ENCODE results near the gene CCDC47.
"Not testable (repeated sequence)": the region's sequence is repeated elsewhere in the genome, so short reads cannot be mapped to it uniquely, and the experiment has no call there.

The CCDC47 gene

GRCh38 chr17:63753215-63753614, 20.2 kb downstream of the CCDC47 start:
- Histone ChIP-seq H3K36me3 (ENCODE audit: control insufficient read depth, low read depth, low read length) (peaks cover 70% of the 10 kb centered on the region), H3K27me3 (ENCODE audit: control insufficient read depth, insufficient read depth, low read length) (no peaks in the 10 kb centered on the region), H3K4me3 (ENCODE audit: low read length) (no peak overlapping the region), H3K4me1 (ENCODE audit: control insufficient read depth, low read depth, low read length) (no peaks in the 10 kb centered on the region), H3K9ac (ENCODE audit: low read length) (no peak overlapping the region), H3K9me3 (ENCODE audit: control insufficient read depth, low read depth, low read length) (no peaks in the 10 kb centered on the region), H3K27ac (ENCODE audit: low read length) (no peak overlapping the region)

GRCh38 chr17:63752707-63753106, 20.7 kb downstream of the CCDC47 start:
- Histone ChIP-seq H3K9ac (ENCODE audit: low read length) (no peak overlapping the region), H3K36me3 (ENCODE audit: control insufficient read depth, low read depth, low read length) (peaks cover 65% of the 10 kb centered on the region), H3K4me1 (ENCODE audit: control insufficient read depth, low read depth, low read length) (no peaks in the 10 kb centered on the region), H3K27me3 (ENCODE audit: control insufficient read depth, insufficient read depth, low read length) (no peaks in the 10 kb centered on the region), H3K4me3 (ENCODE audit: low read length) (no peak overlapping the region), H3K9me3 (ENCODE audit: control insufficient read depth, low read depth, low read length) (no peaks in the 10 kb centered on the region), H3K27ac (ENCODE audit: low read length) (no peak overlapping the region)

GRCh38 chr17:63751806-63752205, 21.6 kb downstream of the CCDC47 start:
- Histone ChIP-seq H3K4me3 (ENCODE audit: low read length) (no peak overlapping the region), H3K9me3 (ENCODE audit: control insufficient read depth, low read depth, low read length) (no peaks in the 10 kb centered on the region), H3K4me1 (ENCODE audit: control insufficient read depth, low read depth, low read length) (no peaks in the 10 kb centered on the region), H3K36me3 (ENCODE audit: control insufficient read depth, low read depth, low read length) (peaks cover 63% of the 10 kb centered on the region), H3K27ac (ENCODE audit: low read length) (no peak overlapping the region), H3K27me3 (ENCODE audit: control insufficient read depth, insufficient read depth, low read length) (no peaks in the 10 kb centered on the region), H3K9ac (ENCODE audit: low read length) (no peak overlapping the region)

- Histone ChIP-seq H3K4me1 (ENCODE audit: control insufficient read depth, low read depth, low read length) (peaks cover 7% of the 10 kb centered on the region), H3K27me3 (ENCODE audit: control insufficient read depth, insufficient read depth, low read length) (no peaks in the 10 kb centered on the region), H3K36me3 (ENCODE audit: control insufficient read depth, low read depth, low read length) (peaks cover 10% of the 10 kb centered on the region), H3K9ac (ENCODE audit: low read length) (peak within 1 kb of the TSS; percentile 85), H3K9me3 (ENCODE audit: control insufficient read depth, low read depth, low read length) (no peaks in the 10 kb centered on the region), H3K27ac (ENCODE audit: low read length) (peak within 1 kb of the TSS; percentile 83), H3K4me3 (ENCODE audit: low read length) (peak within 1 kb of the TSS; percentile 65)
Measured at GRCh38 chr17:63741408-63742173, 31.8 kb downstream of the CCDC47 start, which contains the start of gene STRADA. Gene STRADA (minus strand): TSS chr17:63741799. CDS start chr17:63728369, 13,430 bp downstream.

GRCh38 chr17:63741143-63741407, 32.3 kb downstream of the CCDC47 start:
- Histone ChIP-seq H3K9ac (ENCODE audit: low read length) (peak overlapping the region; percentile 85), H3K27ac (ENCODE audit: low read length) (peak overlapping the region; percentile 3)

GRCh38 chr17:63740464-63741142, 32.8 kb downstream of the CCDC47 start:
- Histone ChIP-seq H3K27me3 (ENCODE audit: control insufficient read depth, insufficient read depth, low read length) (no peaks in the 10 kb centered on the region), H3K4me3 (ENCODE audit: low read length) (peak overlapping the region; percentile 65), H3K4me1 (ENCODE audit: control insufficient read depth, low read depth, low read length) (peaks cover 7% of the 10 kb centered on the region), H3K9ac (ENCODE audit: low read length) (peak overlapping the region; percentile 85), H3K36me3 (ENCODE audit: control insufficient read depth, low read depth, low read length) (peaks cover 3% of the 10 kb centered on the region), H3K27ac (ENCODE audit: low read length) (peak overlapping the region; percentile 3), H3K9me3 (ENCODE audit: control insufficient read depth, low read depth, low read length) (no peaks in the 10 kb centered on the region)

More at GRCh38 chr17:63741143-63741407, 32.3 kb downstream of the CCDC47 start:
- no peaks in the 10 kb centered on the region for H3K27me3 ChIP-seq (ENCODE audit: control insufficient read depth, insufficient read depth, low read length)
- peaks cover 7% of the 10 kb centered on the region for H3K36me3 ChIP-seq (ENCODE audit: control insufficient read depth, low read depth, low read length)
- no peaks in the 10 kb centered on the region for H3K9me3 ChIP-seq (ENCODE audit: control insufficient read depth, low read depth, low read length)
- peaks cover 7% of the 10 kb centered on the region for H3K4me1 ChIP-seq (ENCODE audit: control insufficient read depth, low read depth, low read length)
- peak overlapping the region; percentile 65 for H3K4me3 ChIP-seq (ENCODE audit: low read length)

- Histone ChIP-seq H3K27me3 (ENCODE audit: control insufficient read depth, insufficient read depth, low read length) (no peaks in the 10 kb centered on the region), H3K9ac (ENCODE audit: low read length) (no peak overlapping the region), H3K9me3 (ENCODE audit: control insufficient read depth, low read depth, low read length) (no peaks in the 10 kb centered on the region), H3K36me3 (ENCODE audit: control insufficient read depth, low read depth, low read length) (no peaks in the 10 kb centered on the region), H3K4me3 (ENCODE audit: low read length) (no peak overlapping the region), H3K4me1 (ENCODE audit: control insufficient read depth, low read depth, low read length) (peaks cover 5% of the 10 kb centered on the region), H3K27ac (ENCODE audit: low read length) (no peak overlapping the region)
Measured at GRCh38 chr17:63735691-63736090, 37.7 kb downstream of the CCDC47 start.

- no peaks in the 10 kb centered on the region for H3K9me3 ChIP-seq (ENCODE audit: control insufficient read depth, low read depth, low read length)
- no peak overlapping the region for H3K9ac ChIP-seq (ENCODE audit: low read length)
- no peak overlapping the region for H3K4me3 ChIP-seq (ENCODE audit: low read length)
- H3K36me3 ChIP-seq (ENCODE audit: control insufficient read depth, low read depth, low read length): peaks cover 10% of the 10 kb centered on the region
- H3K27me3 ChIP-seq (ENCODE audit: control insufficient read depth, insufficient read depth, low read length): no peaks in the 10 kb centered on the region
- H3K27ac ChIP-seq (ENCODE audit: low read length): no peak overlapping the region
- no peaks in the 10 kb centered on the region for H3K4me1 ChIP-seq (ENCODE audit: control insufficient read depth, low read depth, low read length)
Measured at GRCh38 chr17:63722403-63722802, 51.0 kb downstream of the CCDC47 start.

GRCh38 chr17:63720194-63720593, 53.2 kb downstream of the CCDC47 start:
- not testable (repeated sequence) for H3K9ac ChIP-seq (ENCODE audit: low read length); H3K4me1 ChIP-seq (ENCODE audit: control insufficient read depth, low read depth, low read length); H3K27ac ChIP-seq (ENCODE audit: low read length); H3K27me3 ChIP-seq (ENCODE audit: control insufficient read depth, insufficient read depth, low read length); H3K9me3 ChIP-seq (ENCODE audit: control insufficient read depth, low read depth, low read length); H3K36me3 ChIP-seq (ENCODE audit: control insufficient read depth, low read depth, low read length); H3K4me3 ChIP-seq (ENCODE audit: low read length)

- no peaks in the 10 kb centered on the region for H3K9me3 ChIP-seq (ENCODE audit: control insufficient read depth, low read depth, low read length)
- no peak overlapping the region for H3K4me3 ChIP-seq (ENCODE audit: low read length)
- no peak overlapping the region for H3K27ac ChIP-seq (ENCODE audit: low read length)
- H3K4me1 ChIP-seq (ENCODE audit: control insufficient read depth, low read depth, low read length): no peaks in the 10 kb centered on the region
- H3K36me3 ChIP-seq (ENCODE audit: control insufficient read depth, low read depth, low read length): peaks cover under 1% of the 10 kb centered on the region
- no peak overlapping the region for H3K9ac ChIP-seq (ENCODE audit: low read length)
- H3K27me3 ChIP-seq (ENCODE audit: control insufficient read depth, insufficient read depth, low read length): no peaks in the 10 kb centered on the region
Measured at GRCh38 chr17:63718988-63719387, 54.4 kb downstream of the CCDC47 start.

- Histone ChIP-seq H3K4me3 (ENCODE audit: low read length) (no peak overlapping the region), H3K27ac (ENCODE audit: low read length) (no peak overlapping the region), H3K9me3 (ENCODE audit: control insufficient read depth, low read depth, low read length) (no peaks in the 10 kb centered on the region), H3K36me3 (ENCODE audit: control insufficient read depth, low read depth, low read length) (peaks cover 11% of the 10 kb centered on the region), H3K4me1 (ENCODE audit: control insufficient read depth, low read depth, low read length) (no peaks in the 10 kb centered on the region), H3K9ac (ENCODE audit: low read length) (no peak overlapping the region), H3K27me3 (ENCODE audit: control insufficient read depth, insufficient read depth, low read length) (no peaks in the 10 kb centered on the region)
Measured at GRCh38 chr17:63716426-63716825, 57.0 kb downstream of the CCDC47 start.
